Fibroblast of villous mesenchyme (primary cell): ENCODE measurements around the gene OAF. TPM values are rescaled to one million over a fixed set of nuclear protein-coding genes. Genes with fewer than 3 reads are reported as not detected.
"Not testable (repeated sequence)": the region's sequence is repeated elsewhere in the genome, so short reads cannot be mapped to it uniquely, and the experiment has no call there.

ENCODE experiments used
- DNase-seq: peaks from one replicate; pipeline ENCODE4 v3.0.0-alpha.2; 2010; ENCODE audit warnings: low read depth
- H3K4me3 ChIP-seq: 2 replicates; pipeline ENCODE4 v1.5.1; 2011; ENCODE audit warnings: low read depth, mild to moderate bottlenecking, low read length
- total RNA-seq: library from RNA; depleted of rRNA; stranded (reverse); fragments of >200 nt; gene quantifications from 2 replicates; pipeline ENCODE4 v1.2.3, GENCODE V29; 2012
- TF ChIP-seq, protein P1 (sequence below): IDR thresholded peaks from 2 replicates; pipeline ENCODE4 v1.5.1; 2012; ENCODE audit warnings: low read depth, mild to moderate bottlenecking, low read length; ENCODE audit not compliant: insufficient read depth

OAF gene
- total RNA-seq, 1 donor: 31.5 TPM

DNA sequence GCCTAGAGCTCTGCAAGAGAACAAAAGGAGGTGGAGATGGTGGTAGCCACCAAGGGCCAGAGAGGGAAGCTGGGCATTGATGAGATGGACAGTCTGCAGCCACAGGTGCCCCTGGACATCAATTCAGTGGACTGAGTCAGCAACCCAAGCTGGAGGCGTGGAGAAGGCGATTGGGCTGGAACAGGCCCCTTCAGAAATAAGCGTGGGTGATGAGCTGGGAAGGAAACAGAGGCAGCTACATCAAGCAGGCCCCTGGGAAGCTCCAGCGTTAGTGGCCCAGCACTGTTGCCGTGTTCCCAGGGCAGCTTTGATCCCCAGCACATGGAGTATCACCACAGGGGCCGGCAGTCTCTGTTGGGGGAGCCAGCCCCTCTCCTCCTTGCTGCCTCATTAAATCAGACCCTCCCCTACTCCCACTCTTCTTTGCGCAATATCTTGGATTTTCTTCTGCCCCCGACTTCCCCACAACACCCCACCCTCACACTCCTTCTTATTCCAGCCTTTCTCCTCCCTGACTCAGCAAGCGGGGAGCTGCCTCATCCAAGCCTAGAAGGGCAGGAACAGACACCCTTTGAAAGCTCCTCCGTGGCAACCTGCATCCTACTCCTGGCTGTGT, 31.7 kb upstream of the OAF start:
- TF ChIP-seq, protein P1, sequence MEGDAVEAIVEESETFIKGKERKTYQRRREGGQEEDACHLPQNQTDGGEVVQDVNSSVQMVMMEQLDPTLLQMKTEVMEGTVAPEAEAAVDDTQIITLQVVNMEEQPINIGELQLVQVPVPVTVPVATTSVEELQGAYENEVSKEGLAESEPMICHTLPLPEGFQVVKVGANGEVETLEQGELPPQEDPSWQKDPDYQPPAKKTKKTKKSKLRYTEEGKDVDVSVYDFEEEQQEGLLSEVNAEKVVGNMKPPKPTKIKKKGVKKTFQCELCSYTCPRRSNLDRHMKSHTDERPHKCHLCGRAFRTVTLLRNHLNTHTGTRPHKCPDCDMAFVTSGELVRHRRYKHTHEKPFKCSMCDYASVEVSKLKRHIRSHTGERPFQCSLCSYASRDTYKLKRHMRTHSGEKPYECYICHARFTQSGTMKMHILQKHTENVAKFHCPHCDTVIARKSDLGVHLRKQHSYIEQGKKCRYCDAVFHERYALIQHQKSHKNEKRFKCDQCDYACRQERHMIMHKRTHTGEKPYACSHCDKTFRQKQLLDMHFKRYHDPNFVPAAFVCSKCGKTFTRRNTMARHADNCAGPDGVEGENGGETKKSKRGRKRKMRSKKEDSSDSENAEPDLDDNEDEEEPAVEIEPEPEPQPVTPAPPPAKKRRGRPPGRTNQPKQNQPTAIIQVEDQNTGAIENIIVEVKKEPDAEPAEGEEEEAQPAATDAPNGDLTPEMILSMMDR: no peak
- DNase-seq: no peak
- no peak overlapping the region for H3K4me3 ChIP-seq

DNA sequence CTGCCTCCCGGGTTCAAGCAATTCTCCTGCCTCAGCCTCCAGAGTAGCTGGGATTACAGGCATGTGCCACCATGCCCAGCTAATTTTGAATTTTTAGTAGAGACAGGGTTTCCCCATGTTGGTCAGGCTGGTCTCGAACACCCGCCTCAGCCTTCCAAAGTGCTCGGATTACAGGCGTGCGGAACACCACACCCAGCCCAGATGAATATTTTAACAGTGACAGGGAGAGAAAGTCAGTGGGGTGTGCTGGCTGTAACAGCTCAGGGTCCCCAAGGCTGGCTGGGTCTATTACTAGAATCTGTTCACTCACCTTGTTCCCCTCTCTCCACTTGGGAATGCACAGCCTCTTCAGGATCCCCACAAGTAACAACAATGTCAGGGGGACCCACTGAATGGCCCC, 30.8 kb upstream of the OAF start:
- not testable (repeated sequence) for DNase-seq, H3K4me3 ChIP-seq

DNA sequence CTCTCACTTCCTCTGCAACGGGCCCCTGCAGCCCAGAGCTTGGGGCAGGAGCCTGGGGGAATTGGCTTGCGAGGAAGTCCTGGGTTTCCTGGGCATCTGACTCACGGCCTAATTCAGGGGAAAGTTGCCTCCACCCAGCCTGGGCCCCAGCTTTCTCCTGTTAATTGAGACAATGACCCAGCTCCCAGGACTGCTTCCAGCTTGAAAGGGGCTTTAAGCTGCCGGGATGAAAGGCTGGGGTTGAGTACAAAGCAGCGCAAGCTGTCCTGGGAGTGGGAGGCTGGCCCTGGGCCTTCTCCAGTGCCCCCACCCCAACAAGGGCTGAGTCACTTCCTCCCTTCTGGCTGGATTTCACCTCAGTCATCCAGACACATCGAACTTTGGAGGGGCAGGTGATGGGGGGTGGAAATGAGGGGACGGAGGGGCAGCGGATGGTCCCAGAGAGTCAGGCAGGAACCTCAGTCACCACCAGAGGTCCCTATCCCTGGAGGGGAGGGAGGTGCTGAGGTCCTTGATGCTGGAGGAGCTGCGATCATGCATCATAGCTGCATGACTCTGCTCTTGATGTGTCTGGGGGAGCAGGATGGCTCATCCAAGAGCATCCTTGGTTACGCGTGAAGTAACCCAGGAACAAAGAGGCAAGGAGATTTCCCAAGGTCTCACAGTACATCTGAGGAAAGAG, 30.1 kb upstream of the OAF start:
- TF ChIP-seq, protein P1: peak; percentile 35
- no peak overlapping the region for H3K4me3 ChIP-seq
- peak; percentile 30 for DNase-seq

DNA sequence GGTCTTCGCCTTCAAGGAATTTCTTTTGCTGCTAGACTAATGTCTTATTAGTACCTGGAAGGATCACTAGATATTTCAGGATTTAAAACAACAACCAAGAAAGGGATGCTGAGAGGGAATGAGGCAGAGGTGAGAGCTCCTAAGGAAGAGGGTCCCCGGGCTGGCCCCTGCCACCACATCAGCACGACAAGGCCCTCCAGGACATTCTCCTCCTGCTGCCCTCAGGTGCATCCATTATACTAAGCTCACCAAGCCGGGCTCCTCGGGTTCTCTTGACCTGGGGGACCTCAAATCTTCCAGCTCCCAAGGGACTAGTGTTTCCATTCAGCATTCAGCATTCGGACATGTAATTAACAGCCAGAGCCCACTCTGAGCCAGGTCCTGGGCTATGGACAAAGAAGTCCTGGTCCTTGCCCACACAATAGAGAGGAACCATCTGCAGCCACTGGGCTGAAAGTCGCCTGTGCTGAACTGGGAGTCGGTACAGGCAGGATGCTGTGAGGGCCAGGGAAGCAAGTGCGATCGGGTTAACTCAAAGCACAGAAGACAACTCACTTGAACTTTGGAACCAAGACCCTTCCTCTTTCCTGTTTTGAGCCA, 29.4 kb upstream of the OAF start:
- no peak for DNase-seq
- no peak overlapping the region for H3K4me3 ChIP-seq
- TF ChIP-seq, protein P1: no peak

DNA sequence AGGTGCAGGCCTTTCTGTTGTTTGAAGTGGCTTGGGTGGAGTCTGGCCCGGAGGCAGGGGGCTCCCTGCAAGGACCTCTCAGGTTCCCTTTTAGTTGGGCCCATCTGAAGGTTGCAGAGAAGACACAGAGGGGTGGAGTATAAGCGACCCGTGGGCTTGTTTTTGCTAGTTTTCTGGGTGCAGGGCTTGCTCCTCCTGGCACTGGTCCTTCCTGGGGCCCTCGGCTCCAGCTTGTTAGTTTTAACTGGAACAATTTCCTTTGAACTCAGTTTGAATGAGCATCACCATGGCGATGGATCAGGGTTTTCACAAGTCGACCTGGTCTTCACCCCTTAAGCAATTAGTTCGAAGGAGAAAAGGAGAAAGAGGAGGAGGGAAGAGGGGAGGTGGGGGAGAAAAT, 28.5 kb upstream of the OAF start:
- DNase-seq: no peak
- H3K4me3 ChIP-seq: no peak overlapping the region
- TF ChIP-seq, protein P1: no peak

DNA sequence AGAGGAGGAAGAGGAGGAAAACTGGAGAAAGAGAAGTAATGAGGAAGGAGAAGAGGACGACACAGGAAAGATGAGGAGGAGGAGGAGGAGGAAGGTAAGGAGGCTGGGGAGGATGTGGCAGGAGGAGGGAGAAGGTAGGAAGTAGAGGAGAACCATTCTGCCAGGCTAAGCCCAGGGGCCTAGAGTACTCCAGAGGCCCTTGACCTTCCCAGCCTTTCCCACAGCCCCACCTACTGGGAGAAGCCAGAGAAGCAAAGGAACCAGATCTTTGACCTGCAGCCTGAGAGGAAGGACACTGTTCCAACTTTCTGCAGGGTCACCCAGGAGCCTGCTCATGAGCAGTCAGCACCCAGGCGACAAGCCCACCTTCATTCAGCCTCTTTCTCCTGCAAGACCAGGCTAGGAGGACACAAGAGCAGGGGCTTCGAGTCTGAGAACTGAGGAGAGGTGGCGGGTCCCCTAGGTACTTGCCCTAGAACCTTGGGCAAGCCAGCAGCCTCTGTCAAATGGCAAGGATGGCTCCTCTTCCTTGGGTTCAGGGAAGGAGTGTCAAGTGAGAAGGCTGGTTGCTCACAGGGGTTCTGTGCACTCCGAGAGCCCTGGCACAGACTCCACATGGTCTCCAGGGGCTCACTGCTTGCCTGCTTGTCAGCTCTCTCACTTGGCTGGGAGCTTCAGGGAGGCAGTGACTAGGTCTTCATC, 27.9 kb upstream of the OAF start:
- DNase-seq: no peak
- TF ChIP-seq, protein P1: peak; percentile 54
- H3K4me3 ChIP-seq: no peak overlapping the region

DNA sequence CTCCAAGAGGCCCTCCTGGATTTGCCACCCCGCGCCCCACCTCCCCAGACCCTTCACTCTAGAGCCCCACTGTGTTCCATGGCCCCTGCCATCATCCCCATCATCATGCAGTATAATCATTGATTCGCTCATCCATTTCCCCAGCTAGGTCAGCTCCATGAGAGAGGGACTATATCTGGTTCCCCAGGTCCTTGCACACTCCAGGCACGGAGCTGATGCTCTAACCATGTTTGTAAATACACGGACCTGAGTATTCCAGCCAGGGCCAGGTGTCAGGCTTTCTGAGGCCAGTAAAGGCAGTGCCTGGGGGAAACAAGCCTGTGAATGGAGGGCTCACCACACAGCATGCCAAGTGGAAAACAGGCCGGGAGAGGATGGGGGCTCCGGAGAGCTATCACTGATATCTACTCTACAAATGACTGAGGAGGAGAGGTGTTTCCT, 27.1 kb upstream of the OAF start:
- TF ChIP-seq, protein P1: no peak
- no peak overlapping the region for H3K4me3 ChIP-seq
- DNase-seq: no peak
